HG03378 (cell line): ENCODE results near the gene CPNE4.

Experiments
- ATAC-seq: cut with Tn5 transposase; IDR thresholded peaks from one replicate; pipeline ENCODE4 v1.9.1; 2021; ENCODE audit warnings: mild to moderate bottlenecking, moderate library complexity; ENCODE audit not compliant: unreplicated experiment

CPNE4 gene

GRCh38 chr3:131705558-131706051, 329.2 kb downstream of the CPNE4 start:
- peak; percentile 76 for ATAC-seq

GRCh38 chr3:131705099-131705498, 329.7 kb downstream of the CPNE4 start:
- ATAC-seq: no peak

GRCh38 chr3:131704098-131704497, 330.7 kb downstream of the CPNE4 start:
- no peak for ATAC-seq

- no peak for ATAC-seq
Measured at GRCh38 chr3:131702146-131702545, 332.7 kb downstream of the CPNE4 start.

GRCh38 chr3:131701153-131701770, 333.6 kb downstream of the CPNE4 start:
- ATAC-seq: no peak

- ATAC-seq: no peak
Measured at GRCh38 chr3:131699001-131699400, 335.8 kb downstream of the CPNE4 start.

GRCh38 chr3:131694376-131694775, 340.4 kb downstream of the CPNE4 start:
- ATAC-seq: no peak

GRCh38 chr3:131692356-131692755, 342.5 kb downstream of the CPNE4 start:
- no peak for ATAC-seq

- ATAC-seq: no peak
Measured at GRCh38 chr3:131690800-131691199, 344.0 kb downstream of the CPNE4 start.

GRCh38 chr3:131688370-131688769, 346.4 kb downstream of the CPNE4 start:
- peak; percentile 74 for ATAC-seq

GRCh38 chr3:131669600-131669999, 365.2 kb downstream of the CPNE4 start:
- ATAC-seq: no peak

GRCh38 chr3:131658771-131659170, 376.0 kb downstream of the CPNE4 start:
- no peak for ATAC-seq

- ATAC-seq: no peak
Measured at GRCh38 chr3:131658115-131658514, 376.7 kb downstream of the CPNE4 start.

GRCh38 chr3:131655070-131655690, 379.6 kb downstream of the CPNE4 start:
- ATAC-seq: no peak

- ATAC-seq: no peak
Measured at GRCh38 chr3:131645638-131646037, 389.2 kb downstream of the CPNE4 start.

- no peak for ATAC-seq
Measured at GRCh38 chr3:131636266-131636775, 398.5 kb downstream of the CPNE4 start.

GRCh38 chr3:131630807-131631206, 404.0 kb downstream of the CPNE4 start:
- ATAC-seq: no peak

- peak; percentile 99 for ATAC-seq
Measured at GRCh38 chr3:131630097-131630496, 404.7 kb downstream of the CPNE4 start.

- no peak for ATAC-seq
Measured at GRCh38 chr3:131623431-131623830, 411.4 kb downstream of the CPNE4 start.

- ATAC-seq: no peak
Measured at GRCh38 chr3:131622726-131623125, 412.1 kb downstream of the CPNE4 start.

- no peak for ATAC-seq
Measured at GRCh38 chr3:131620977-131621376, 413.8 kb downstream of the CPNE4 start.

GRCh38 chr3:131619821-131620220, 415.0 kb downstream of the CPNE4 start:
- ATAC-seq: no peak
